Measurements from ENCODE around the gene NFIA.

NFIA gene

GRCh38 chr1:61170328-61171238 is 88.2 kb downstream of the NFIA start:
- Histone ChIP-seq H3K9ac (ENCODE audit: low read length) (no peak overlapping the region), H3K9me3 (ENCODE audit: low read length) (no peaks in the 10 kb centered on the region), H3K27me3 (ENCODE audit: control insufficient read depth in 1 of 2, insufficient read depth in 2 of 2, low read length in 2 of 2) (no peaks in the 10 kb centered on the region), H3K27ac (ENCODE audit: low read depth, low read length) (no peak overlapping the region), H3K36me3 (ENCODE audit: insufficient read depth, low read length) (no peaks in the 10 kb centered on the region), H3K4me1 (ENCODE audit: insufficient read depth, low read length) (peaks cover 72% of the 10 kb centered on the region), H3K4me3 (ENCODE audit: low read depth in 1 of 2, low read length in 2 of 2) (no peak overlapping the region)

- no peak overlapping the region for H3K4me3 ChIP-seq (ENCODE audit: low read depth in 1 of 2, low read length in 2 of 2)
- peaks cover 77% of the 10 kb centered on the region for H3K4me1 ChIP-seq (ENCODE audit: insufficient read depth, low read length)
- no peaks in the 10 kb centered on the region for H3K9me3 ChIP-seq (ENCODE audit: low read length)
- H3K27me3 ChIP-seq (ENCODE audit: control insufficient read depth in 1 of 2, insufficient read depth in 2 of 2, low read length in 2 of 2): no peaks in the 10 kb centered on the region
- H3K27ac ChIP-seq (ENCODE audit: low read depth, low read length): no peak overlapping the region
- no peaks in the 10 kb centered on the region for H3K36me3 ChIP-seq (ENCODE audit: insufficient read depth, low read length)
- no peak overlapping the region for H3K9ac ChIP-seq (ENCODE audit: low read length)
These were observed 89.0 kb downstream of the NFIA start for GRCh38 chr1:61171346-61171745.

- H3K4me1 ChIP-seq (ENCODE audit: insufficient read depth, low read length): peaks cover 77% of the 10 kb centered on the region
- H3K9ac ChIP-seq (ENCODE audit: low read length): no peak overlapping the region
- H3K27ac ChIP-seq (ENCODE audit: low read depth, low read length): peak overlapping the region; percentile 45
- H3K9me3 ChIP-seq (ENCODE audit: low read length): no peaks in the 10 kb centered on the region
- no peaks in the 10 kb centered on the region for H3K27me3 ChIP-seq (ENCODE audit: control insufficient read depth in 1 of 2, insufficient read depth in 2 of 2, low read length in 2 of 2)
- H3K36me3 ChIP-seq (ENCODE audit: insufficient read depth, low read length): no peaks in the 10 kb centered on the region
- no peak overlapping the region for H3K4me3 ChIP-seq (ENCODE audit: low read depth in 1 of 2, low read length in 2 of 2)
These were observed 89.6 kb downstream of the NFIA start for GRCh38 chr1:61171974-61172373.

- no peak overlapping the region for H3K27ac ChIP-seq (ENCODE audit: low read depth, low read length)
These were observed 90.8 kb downstream of the NFIA start for GRCh38 chr1:61173118-61173517.

GRCh38 chr1:61174060-61174795 is 91.9 kb downstream of the NFIA start:
- Histone ChIP-seq H3K27ac (ENCODE audit: low read depth, low read length) (no peak overlapping the region), H3K9me3 (ENCODE audit: low read length) (no peaks in the 10 kb centered on the region), H3K36me3 (ENCODE audit: insufficient read depth, low read length) (no peaks in the 10 kb centered on the region), H3K9ac (ENCODE audit: low read length) (no peak overlapping the region), H3K4me3 (ENCODE audit: low read depth in 1 of 2, low read length in 2 of 2) (no peak overlapping the region), H3K4me1 (ENCODE audit: insufficient read depth, low read length) (peaks cover 68% of the 10 kb centered on the region), H3K27me3 (ENCODE audit: control insufficient read depth in 1 of 2, insufficient read depth in 2 of 2, low read length in 2 of 2) (no peaks in the 10 kb centered on the region)

More at GRCh38 chr1:61173118-61173517, 90.8 kb downstream of the NFIA start:
- no peak overlapping the region for H3K4me3 ChIP-seq (ENCODE audit: low read depth in 1 of 2, low read length in 2 of 2)
- H3K9ac ChIP-seq (ENCODE audit: low read length): no peak overlapping the region
- no peaks in the 10 kb centered on the region for H3K36me3 ChIP-seq (ENCODE audit: insufficient read depth, low read length)
- no peaks in the 10 kb centered on the region for H3K27me3 ChIP-seq (ENCODE audit: control insufficient read depth in 1 of 2, insufficient read depth in 2 of 2, low read length in 2 of 2)
- peaks cover 70% of the 10 kb centered on the region for H3K4me1 ChIP-seq (ENCODE audit: insufficient read depth, low read length)
- no peaks in the 10 kb centered on the region for H3K9me3 ChIP-seq (ENCODE audit: low read length)

GRCh38 chr1:61175976-61176375 is 93.6 kb downstream of the NFIA start:
- no peaks in the 10 kb centered on the region for H3K36me3 ChIP-seq (ENCODE audit: insufficient read depth, low read length)
- H3K27me3 ChIP-seq (ENCODE audit: control insufficient read depth in 1 of 2, insufficient read depth in 2 of 2, low read length in 2 of 2): no peaks in the 10 kb centered on the region
- H3K27ac ChIP-seq (ENCODE audit: low read depth, low read length): no peak overlapping the region
- H3K9me3 ChIP-seq (ENCODE audit: low read length): no peaks in the 10 kb centered on the region
- H3K4me1 ChIP-seq (ENCODE audit: insufficient read depth, low read length): peaks cover 57% of the 10 kb centered on the region
- no peak overlapping the region for H3K4me3 ChIP-seq (ENCODE audit: low read depth in 1 of 2, low read length in 2 of 2)
- no peak overlapping the region for H3K9ac ChIP-seq (ENCODE audit: low read length)

GRCh38 chr1:61181067-61182038 is 99.0 kb downstream of the NFIA start:
- Histone ChIP-seq H3K27ac (ENCODE audit: low read depth, low read length) (no peak overlapping the region), H3K4me3 (ENCODE audit: low read depth in 1 of 2, low read length in 2 of 2) (no peak overlapping the region), H3K9ac (ENCODE audit: low read length) (no peak overlapping the region), H3K9me3 (ENCODE audit: low read length) (no peaks in the 10 kb centered on the region), H3K36me3 (ENCODE audit: insufficient read depth, low read length) (no peaks in the 10 kb centered on the region), H3K27me3 (ENCODE audit: control insufficient read depth in 1 of 2, insufficient read depth in 2 of 2, low read length in 2 of 2) (no peaks in the 10 kb centered on the region), H3K4me1 (ENCODE audit: insufficient read depth, low read length) (peaks cover 55% of the 10 kb centered on the region)

GRCh38 chr1:61182049-61182448 is 99.7 kb downstream of the NFIA start:
- H3K4me3 ChIP-seq (ENCODE audit: low read depth in 1 of 2, low read length in 2 of 2): no peak overlapping the region
- H3K9ac ChIP-seq (ENCODE audit: low read length): no peak overlapping the region
- no peaks in the 10 kb centered on the region for H3K27me3 ChIP-seq (ENCODE audit: control insufficient read depth in 1 of 2, insufficient read depth in 2 of 2, low read length in 2 of 2)
- peak overlapping the region; percentile 31 for H3K27ac ChIP-seq (ENCODE audit: low read depth, low read length)
- H3K36me3 ChIP-seq (ENCODE audit: insufficient read depth, low read length): no peaks in the 10 kb centered on the region
- peaks cover 62% of the 10 kb centered on the region for H3K4me1 ChIP-seq (ENCODE audit: insufficient read depth, low read length)
- no peaks in the 10 kb centered on the region for H3K9me3 ChIP-seq (ENCODE audit: low read length)

- no peak overlapping the region for H3K9ac ChIP-seq (ENCODE audit: low read length)
- H3K4me3 ChIP-seq (ENCODE audit: low read depth in 1 of 2, low read length in 2 of 2): no peak overlapping the region
- no peaks in the 10 kb centered on the region for H3K36me3 ChIP-seq (ENCODE audit: insufficient read depth, low read length)
- H3K9me3 ChIP-seq (ENCODE audit: low read length): no peaks in the 10 kb centered on the region
- H3K4me1 ChIP-seq (ENCODE audit: insufficient read depth, low read length): peaks cover 67% of the 10 kb centered on the region
- no peaks in the 10 kb centered on the region for H3K27me3 ChIP-seq (ENCODE audit: control insufficient read depth in 1 of 2, insufficient read depth in 2 of 2, low read length in 2 of 2)
- H3K27ac ChIP-seq (ENCODE audit: low read depth, low read length): peak overlapping the region; percentile 91
These were observed 100.1 kb downstream of the NFIA start for GRCh38 chr1:61182480-61182879.

GRCh38 chr1:61183471-61184039 is 101.2 kb downstream of the NFIA start:
- Histone ChIP-seq H3K9me3 (ENCODE audit: low read length) (no peaks in the 10 kb centered on the region), H3K9ac (ENCODE audit: low read length) (peak overlapping the region; percentile 46), H3K36me3 (ENCODE audit: insufficient read depth, low read length) (no peaks in the 10 kb centered on the region), H3K27me3 (ENCODE audit: control insufficient read depth in 1 of 2, insufficient read depth in 2 of 2, low read length in 2 of 2) (no peaks in the 10 kb centered on the region), H3K4me1 (ENCODE audit: insufficient read depth, low read length) (peaks cover 70% of the 10 kb centered on the region), H3K4me3 (ENCODE audit: low read depth in 1 of 2, low read length in 2 of 2) (peak overlapping the region; percentile 17 to 74), H3K27ac (ENCODE audit: low read depth, low read length) (peak overlapping the region; percentile 91)

Data from muscle layer of colon (tissue), 2 donors.